ENCODE data around the gene LIN9. TPM values are rescaled to one million over a fixed set of nuclear protein-coding genes. Genes with fewer than 3 reads are reported as not detected.

The LIN9 gene
- total RNA-seq, 1 donor from 2014 or later, result 4.6 TPM

GRCh38 chr1:226332947-226333346, 24.0 kb upstream of the LIN9 start:
- H3K27me3 Mint-ChIP-seq (ENCODE audit: unreplicated experiment), result no peaks in the 10 kb centered on the region
- no peak overlapping the region for H3K27ac Mint-ChIP-seq (ENCODE audit: unreplicated experiment)
- no peak for TF ChIP-seq CTCF (IDR thresholded peaks at IDR 0.05; ENCODE audit: unreplicated experiment)
- no peaks in the 10 kb centered on the region for H3K36me3 Mint-ChIP-seq (ENCODE audit: low read depth, unreplicated experiment)
- peaks cover 4% of the 10 kb centered on the region for H3K4me1 Mint-ChIP-seq (ENCODE audit: unreplicated experiment)
- no peak for DNase-seq (ENCODE audit: low spot score)
- no peaks in the 10 kb centered on the region for H3K9me3 Mint-ChIP-seq (ENCODE audit: unreplicated experiment)
- no peak overlapping the region for H3K4me3 Mint-ChIP-seq (ENCODE audit: unreplicated experiment)

- peaks cover 4% of the 10 kb centered on the region for H3K36me3 Mint-ChIP-seq (ENCODE audit: low read depth, unreplicated experiment)
- H3K4me3 Mint-ChIP-seq (ENCODE audit: unreplicated experiment), result no peak overlapping the region
- no peaks in the 10 kb centered on the region for H3K27me3 Mint-ChIP-seq (ENCODE audit: unreplicated experiment)
- peaks cover 9% of the 10 kb centered on the region for H3K4me1 Mint-ChIP-seq (ENCODE audit: unreplicated experiment)
- DNase-seq (ENCODE audit: low spot score), result no peak
- no peaks in the 10 kb centered on the region for H3K9me3 Mint-ChIP-seq (ENCODE audit: unreplicated experiment)
- H3K27ac Mint-ChIP-seq (ENCODE audit: unreplicated experiment), result no peak overlapping the region
- no peak for TF ChIP-seq CTCF (IDR thresholded peaks at IDR 0.05; ENCODE audit: unreplicated experiment)
These were observed 20.3 kb upstream of the LIN9 start for GRCh38 chr1:226329237-226329636.

- Mint-ChIP-seq H3K36me3 (ENCODE audit: low read depth, unreplicated experiment) (peaks cover 5% of the 10 kb centered on the region), H3K27ac (ENCODE audit: unreplicated experiment) (peak overlapping the region; percentile 61), H3K4me3 (ENCODE audit: unreplicated experiment) (no peak overlapping the region), H3K4me1 (ENCODE audit: unreplicated experiment) (peaks cover 9% of the 10 kb centered on the region), H3K27me3 (ENCODE audit: unreplicated experiment) (no peaks in the 10 kb centered on the region), H3K9me3 (ENCODE audit: unreplicated experiment) (no peaks in the 10 kb centered on the region)
- no peak for DNase-seq (ENCODE audit: low spot score)
- no peak for TF ChIP-seq CTCF (IDR thresholded peaks at IDR 0.05; ENCODE audit: unreplicated experiment)
These were observed 18.8 kb upstream of the LIN9 start for GRCh38 chr1:226327761-226328162.

GRCh38 chr1:226325178-226325577, 16.2 kb upstream of the LIN9 start:
- Mint-ChIP-seq H3K4me3 (ENCODE audit: unreplicated experiment) (no peak overlapping the region), H3K4me1 (ENCODE audit: unreplicated experiment) (peaks cover 9% of the 10 kb centered on the region), H3K36me3 (ENCODE audit: low read depth, unreplicated experiment) (peaks cover 5% of the 10 kb centered on the region), H3K27me3 (ENCODE audit: unreplicated experiment) (no peaks in the 10 kb centered on the region), H3K9me3 (ENCODE audit: unreplicated experiment) (no peaks in the 10 kb centered on the region), H3K27ac (ENCODE audit: unreplicated experiment) (no peak overlapping the region)
- TF ChIP-seq CTCF (IDR thresholded peaks at IDR 0.05; ENCODE audit: unreplicated experiment), result no peak
- DNase-seq (ENCODE audit: low spot score), result no peak

GRCh38 chr1:226324479-226324878, 15.5 kb upstream of the LIN9 start:
- no peak overlapping the region for H3K4me3 Mint-ChIP-seq (ENCODE audit: unreplicated experiment)
- no peak overlapping the region for H3K27ac Mint-ChIP-seq (ENCODE audit: unreplicated experiment)
- no peak for DNase-seq (ENCODE audit: low spot score)
- H3K4me1 Mint-ChIP-seq (ENCODE audit: unreplicated experiment), result peaks cover 9% of the 10 kb centered on the region
- no peaks in the 10 kb centered on the region for H3K27me3 Mint-ChIP-seq (ENCODE audit: unreplicated experiment)
- no peaks in the 10 kb centered on the region for H3K9me3 Mint-ChIP-seq (ENCODE audit: unreplicated experiment)
- TF ChIP-seq CTCF (IDR thresholded peaks at IDR 0.05; ENCODE audit: unreplicated experiment), result no peak
- peaks cover 5% of the 10 kb centered on the region for H3K36me3 Mint-ChIP-seq (ENCODE audit: low read depth, unreplicated experiment)

Data from endothelial cell (in vitro differentiated cells).